SK-N-SH treated with all-trans-retinoic acid at 6 μM for 48 hours (cell line): ENCODE results near the gene AFAP1.

Source experiments
- ATAC-seq: fragments of 200-7000 bp; cut with Tn5 transposase; 3 replicates; pipeline ENCODE4 v1.9.1; 2020; ENCODE audit warnings: mild to moderate bottlenecking, moderate library complexity
- ARNTL ChIP-seq: fragments of 450-650 bp; formaldehyde crosslinking; IDR thresholded peaks from 2 replicates; pipeline ENCODE4 v1.5.0; 2020; ENCODE audit warnings: low read depth, mild to moderate bottlenecking, moderate library complexity, borderline replicate concordance
- BACH2 ChIP-seq: fragments of 250-450 bp; sonication (Bioruptor Pico); IDR thresholded peaks from 2 replicates; pipeline ENCODE4 v1.9.0; 2021; ENCODE audit warnings: mild to moderate bottlenecking, borderline replicate concordance
- CREB5 ChIP-seq: fragments of 250-450 bp; sonication (Bioruptor Pico); IDR thresholded peaks from 2 replicates; pipeline ENCODE4 v1.5.1; 2020; ENCODE audit warnings: low read depth, mild to moderate bottlenecking, moderate library complexity
- CSDC2 ChIP-seq: fragments of 250-450 bp; sonication (Bioruptor Pico); IDR thresholded peaks from 2 replicates; pipeline ENCODE4 v1.5.0; 2020; ENCODE audit warnings: mild to moderate bottlenecking, moderate library complexity
- CSRNP3 ChIP-seq: fragments of 250-450 bp; sonication (Bioruptor Pico); IDR thresholded peaks from 2 replicates; pipeline ENCODE4 v1.5.1; 2021; ENCODE audit warnings: mild to moderate bottlenecking, moderate library complexity
- ESRRG ChIP-seq: fragments of 250-450 bp; sonication (Bioruptor Pico); IDR thresholded peaks from 2 replicates; pipeline ENCODE4 v1.6.1; 2021; ENCODE audit warnings: mild to moderate bottlenecking
- GLIS3 ChIP-seq: fragments of 250-450 bp; sonication (Bioruptor Pico); IDR thresholded peaks from 2 replicates; pipeline ENCODE4 v1.5.0; 2020; ENCODE audit warnings: mild to moderate bottlenecking, moderate library complexity
- ISL1 ChIP-seq: fragments of 250-450 bp; sonication (Bioruptor Pico); IDR thresholded peaks from 2 replicates; pipeline ENCODE4 v2.1.2; 2022; ENCODE audit warnings: mild to moderate bottlenecking, moderate library complexity
- OSR1 ChIP-seq: fragments of 250-450 bp; sonication (Bioruptor Pico); IDR thresholded peaks from 2 replicates; pipeline ENCODE4 v1.8.0; 2022; ENCODE audit warnings: moderate library complexity, mild to moderate bottlenecking, inconsistent platforms
- PATZ1 ChIP-seq: fragments of 250-450 bp; sonication (Bioruptor Pico); IDR thresholded peaks from 2 replicates; pipeline ENCODE4 v1.8.0; 2020; ENCODE audit warnings: mild to moderate bottlenecking, moderate library complexity, borderline replicate concordance
- PPARA ChIP-seq: fragments of 250-450 bp; sonication (Bioruptor Pico); IDR thresholded peaks from 2 replicates; pipeline ENCODE4 v1.5.0; 2020; ENCODE audit warnings: mild to moderate bottlenecking, borderline replicate concordance
- RARB ChIP-seq: fragments of 250-450 bp; sonication (Bioruptor Pico); IDR thresholded peaks from 2 replicates; pipeline ENCODE4 v1.8.0; 2021; ENCODE audit warnings: mild to moderate bottlenecking, moderate library complexity
- SNAI2 ChIP-seq: fragments of 250-450 bp; sonication (Bioruptor Pico); IDR thresholded peaks from 2 replicates; pipeline ENCODE4 v1.5.0; 2020; ENCODE audit warnings: mild to moderate bottlenecking, moderate library complexity
- TCF4 ChIP-seq: fragments of 250-450 bp; sonication (Bioruptor Pico); IDR thresholded peaks from 2 replicates; pipeline ENCODE4 v1.8.0; 2021; ENCODE audit warnings: mild to moderate bottlenecking, moderate library complexity, borderline replicate concordance
- TSHZ2 ChIP-seq: fragments of 250-450 bp; sonication (Bioruptor Pico); IDR thresholded peaks from 2 replicates; pipeline ENCODE4 v1.5.0; 2020; ENCODE audit warnings: mild to moderate bottlenecking, moderate library complexity
- ZC3H10 ChIP-seq: fragments of 250-450 bp; sonication (Bioruptor Pico); IDR thresholded peaks from 2 replicates; pipeline ENCODE4 v1.5.1; 2021; ENCODE audit warnings: mild to moderate bottlenecking, moderate library complexity
- ZFP3 ChIP-seq: fragments of 250-450 bp; sonication (Bioruptor Pico); IDR thresholded peaks from 2 replicates; pipeline ENCODE4 v1.5.0; 2020; ENCODE audit warnings: mild to moderate bottlenecking, moderate library complexity
- ZFP30 ChIP-seq: fragments of 450-650 bp; formaldehyde crosslinking; IDR thresholded peaks from 2 replicates; pipeline ENCODE4 v1.5.0; 2022; ENCODE audit warnings: mild to moderate bottlenecking, moderate library complexity
- ZNF565 ChIP-seq: fragments of 450-650 bp; formaldehyde crosslinking; conservative IDR thresholded peaks from 2 replicates; pipeline ENCODE4 v1.5.0; 2020; ENCODE audit warnings: low read depth, mild to moderate bottlenecking, moderate library complexity
- ZNF70 ChIP-seq: fragments of 450-650 bp; formaldehyde crosslinking; IDR thresholded peaks from 2 replicates; pipeline ENCODE4 v1.5.0; 2020; ENCODE audit warnings: mild to moderate bottlenecking, moderate library complexity
- ZNF8 ChIP-seq: fragments of 450-650 bp; formaldehyde crosslinking; IDR thresholded peaks from 2 replicates; pipeline ENCODE4 v1.5.0; 2020; ENCODE audit warnings: mild to moderate bottlenecking, moderate library complexity
- TF ChIP-seq, protein P1 (sequence below): fragments of 250-450 bp; sonication (Bioruptor Pico); IDR thresholded peaks from 2 replicates; pipeline ENCODE4 v1.8.0; 2021; ENCODE audit warnings: low read depth, mild to moderate bottlenecking, moderate library complexity, borderline replicate concordance

The AFAP1 gene

DNA sequence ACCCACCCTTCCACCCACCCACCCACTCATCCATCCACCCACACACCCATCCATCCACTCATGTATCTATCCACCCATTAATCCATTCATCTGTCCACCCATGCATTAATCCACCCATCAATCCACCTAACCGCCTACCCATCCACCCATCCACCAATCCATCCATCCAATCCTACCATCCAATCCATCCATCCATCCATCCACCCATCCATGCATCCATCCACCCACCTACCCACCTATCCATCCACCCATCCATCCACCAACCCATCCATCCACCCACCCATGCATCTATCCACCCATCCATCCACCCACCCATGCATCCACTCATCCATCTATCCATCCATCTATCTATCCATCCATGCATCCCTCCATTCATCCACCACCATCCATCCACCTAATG lies 34.8 kb upstream of the AFAP1 start:
- ATAC-seq: no peak
- TF ChIP-seq ZC3H10 (CRISPR knock-in tag) (no peak), ZFP30 (CRISPR knock-in tag) (no peak), CREB5 (CRISPR knock-in tag) (no peak), SNAI2 (CRISPR knock-in tag) (no peak), CSDC2 (CRISPR knock-in tag) (no peak), ESRRG (no peak), CSRNP3 (CRISPR knock-in tag) (no peak), GLIS3 (CRISPR knock-in tag) (no peak), PPARA (CRISPR knock-in tag) (no peak), OSR1 (no peak), ARNTL (no peak), RARB (CRISPR knock-in tag) (no peak), ISL1 (CRISPR knock-in tag) (no peak), ZNF565 (no peak), TSHZ2 (no peak), ZNF70 (no peak), BACH2 (CRISPR knock-in tag) (no peak), ZNF8 (CRISPR knock-in tag) (no peak), PATZ1 (no peak)
- TF ChIP-seq, protein P1, sequence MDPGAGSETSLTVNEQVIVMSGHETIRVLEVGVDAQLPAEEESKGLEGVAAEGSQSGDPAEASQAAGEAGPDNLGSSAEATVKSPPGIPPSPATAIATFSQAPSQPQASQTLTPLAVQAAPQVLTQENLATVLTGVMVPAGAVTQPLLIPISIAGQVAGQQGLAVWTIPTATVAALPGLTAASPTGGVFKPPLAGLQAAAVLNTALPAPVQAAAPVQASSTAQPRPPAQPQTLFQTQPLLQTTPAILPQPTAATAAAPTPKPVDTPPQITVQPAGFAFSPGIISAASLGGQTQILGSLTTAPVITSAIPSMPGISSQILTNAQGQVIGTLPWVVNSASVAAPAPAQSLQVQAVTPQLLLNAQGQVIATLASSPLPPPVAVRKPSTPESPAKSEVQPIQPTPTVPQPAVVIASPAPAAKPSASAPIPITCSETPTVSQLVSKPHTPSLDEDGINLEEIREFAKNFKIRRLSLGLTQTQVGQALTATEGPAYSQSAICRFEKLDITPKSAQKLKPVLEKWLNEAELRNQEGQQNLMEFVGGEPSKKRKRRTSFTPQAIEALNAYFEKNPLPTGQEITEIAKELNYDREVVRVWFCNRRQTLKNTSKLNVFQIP (CRISPR knock-in tag): no peak

DNA sequence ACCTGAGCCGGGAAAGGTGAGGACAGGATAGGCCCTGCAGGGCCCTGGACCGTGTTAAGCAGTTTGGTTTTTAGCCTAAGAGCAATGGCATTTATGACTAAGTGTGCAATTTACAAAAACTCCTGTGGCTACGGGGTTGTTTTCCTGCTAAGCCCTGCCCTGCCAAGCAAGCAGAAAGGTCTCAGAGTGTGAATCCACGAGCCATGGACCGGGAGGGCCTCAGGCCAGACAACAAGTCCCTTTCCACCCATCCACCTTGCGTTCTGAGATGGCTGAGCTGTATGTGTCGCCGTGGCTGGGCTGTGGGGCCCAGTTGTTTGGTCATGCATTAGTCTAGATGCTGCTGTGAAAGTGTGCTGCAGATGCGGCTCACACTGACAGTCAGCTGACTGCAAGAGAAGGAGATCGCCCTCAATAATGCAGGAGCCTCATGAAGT lies 33.9 kb upstream of the AFAP1 start:
- peak; percentile 13; the same call in 2 of the 3 replicates for ATAC-seq
- TF ChIP-seq CSDC2 (CRISPR knock-in tag) (no peak), TSHZ2 (no peak), GLIS3 (CRISPR knock-in tag) (no peak), ZNF565 (no peak), ZFP30 (CRISPR knock-in tag) (no peak), PPARA (CRISPR knock-in tag) (no peak), SNAI2 (CRISPR knock-in tag) (no peak), BACH2 (CRISPR knock-in tag) (no peak), PATZ1 (no peak), TCF4 (no peak), OSR1 (no peak), ZNF70 (no peak), ZC3H10 (CRISPR knock-in tag) (no peak), CSRNP3 (CRISPR knock-in tag) (no peak), ZFP3 (CRISPR knock-in tag) (no peak), ZNF8 (CRISPR knock-in tag) (no peak)
